Measurements from ENCODE around the gene CMTM7. TPM values are rescaled to one million over a fixed set of nuclear protein-coding genes. Genes with fewer than 3 reads are reported as not detected.

The CMTM7 gene
- total RNA-seq, 1 donor from 2014 or later = 71.4 TPM

DNA sequence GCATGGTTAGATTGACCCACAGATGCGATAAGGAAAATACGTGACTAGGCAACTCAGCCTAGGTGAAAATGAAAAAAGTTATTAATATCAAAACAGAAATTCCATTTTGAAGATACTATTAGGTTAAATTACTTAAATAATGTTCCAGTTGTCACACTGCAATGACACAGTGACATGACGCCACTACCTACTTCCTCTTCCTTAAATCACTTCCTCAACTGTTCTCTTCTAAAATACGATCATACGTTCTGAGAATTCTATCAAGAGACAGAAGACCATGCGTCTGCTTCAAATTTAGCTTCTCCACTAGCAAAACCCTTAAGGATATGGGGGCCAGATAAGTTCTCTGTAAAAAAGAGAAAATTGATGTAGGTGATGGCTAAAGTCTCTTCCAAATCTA lies 92.8 kb downstream of the CMTM7 start:
- DNase-seq (ENCODE audit: low read depth) = no peak
- TF ChIP-seq, protein P1, sequence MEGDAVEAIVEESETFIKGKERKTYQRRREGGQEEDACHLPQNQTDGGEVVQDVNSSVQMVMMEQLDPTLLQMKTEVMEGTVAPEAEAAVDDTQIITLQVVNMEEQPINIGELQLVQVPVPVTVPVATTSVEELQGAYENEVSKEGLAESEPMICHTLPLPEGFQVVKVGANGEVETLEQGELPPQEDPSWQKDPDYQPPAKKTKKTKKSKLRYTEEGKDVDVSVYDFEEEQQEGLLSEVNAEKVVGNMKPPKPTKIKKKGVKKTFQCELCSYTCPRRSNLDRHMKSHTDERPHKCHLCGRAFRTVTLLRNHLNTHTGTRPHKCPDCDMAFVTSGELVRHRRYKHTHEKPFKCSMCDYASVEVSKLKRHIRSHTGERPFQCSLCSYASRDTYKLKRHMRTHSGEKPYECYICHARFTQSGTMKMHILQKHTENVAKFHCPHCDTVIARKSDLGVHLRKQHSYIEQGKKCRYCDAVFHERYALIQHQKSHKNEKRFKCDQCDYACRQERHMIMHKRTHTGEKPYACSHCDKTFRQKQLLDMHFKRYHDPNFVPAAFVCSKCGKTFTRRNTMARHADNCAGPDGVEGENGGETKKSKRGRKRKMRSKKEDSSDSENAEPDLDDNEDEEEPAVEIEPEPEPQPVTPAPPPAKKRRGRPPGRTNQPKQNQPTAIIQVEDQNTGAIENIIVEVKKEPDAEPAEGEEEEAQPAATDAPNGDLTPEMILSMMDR (conservative IDR thresholded peaks at IDR 0.05; ENCODE audit: low read depth, low read length) = no peak

DNA sequence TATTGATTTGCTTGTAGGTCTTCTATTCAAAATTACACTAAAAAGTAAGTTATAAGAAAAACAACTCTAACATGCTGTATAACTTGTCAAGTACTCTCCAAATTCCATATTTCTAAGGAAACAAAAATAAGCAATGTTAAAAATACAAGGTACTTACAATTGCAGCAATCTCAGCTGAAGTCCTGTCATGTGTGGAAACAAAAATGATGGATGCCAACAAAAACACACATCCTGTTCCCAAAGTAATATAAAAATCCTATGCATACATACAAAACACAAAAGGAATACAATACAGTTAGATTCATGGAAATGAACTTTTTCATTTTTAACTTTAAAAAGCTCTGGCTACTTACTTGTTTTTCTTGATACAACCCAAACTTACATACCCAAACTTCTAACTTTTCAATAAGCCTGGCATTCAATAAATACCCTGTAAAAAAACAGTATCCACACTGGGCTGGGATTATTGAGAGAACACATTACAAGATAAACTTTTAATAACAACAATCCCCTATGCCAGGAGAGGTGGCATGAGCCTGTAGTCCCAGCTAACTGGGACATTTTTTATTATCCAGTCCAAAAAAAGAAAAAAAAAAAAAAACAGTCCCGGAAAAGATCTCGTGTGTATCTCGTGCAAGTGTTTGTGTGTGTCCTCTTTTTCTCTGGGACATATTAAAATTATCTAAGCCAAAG lies 96.3 kb downstream of the CMTM7 start:
- TF ChIP-seq, protein P1 (conservative IDR thresholded peaks at IDR 0.05; ENCODE audit: low read depth, low read length) = no peak

More for the DNA sequence above, 92.8 kb downstream of the CMTM7 start:
- no peak overlapping the region for H3K4me3 ChIP-seq (ENCODE audit: low read depth, low read length)

DNA sequence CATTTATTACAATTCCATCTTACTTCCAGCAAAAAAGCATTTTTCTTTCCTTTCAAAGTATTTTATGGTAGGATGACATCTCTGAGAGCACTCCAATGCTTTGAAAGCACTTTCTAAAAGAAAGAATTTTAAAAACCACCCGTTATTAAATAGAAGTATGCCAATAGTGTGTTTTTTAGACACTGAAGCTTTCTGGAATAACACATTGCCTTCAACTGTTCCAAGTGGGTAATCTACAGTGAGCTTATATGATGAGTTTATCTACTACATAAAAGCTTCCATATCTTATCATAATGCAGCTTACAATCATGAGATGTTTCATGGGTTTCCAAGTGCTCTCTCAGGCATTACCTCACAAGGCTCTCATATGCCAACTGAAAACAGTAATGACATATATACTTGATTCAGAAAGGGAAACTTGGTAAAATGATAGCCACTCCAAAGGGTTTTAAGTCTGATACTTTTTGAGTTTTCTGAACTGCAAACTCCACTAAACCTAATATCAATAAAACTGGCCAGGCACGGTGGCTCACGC lies 96.9 kb downstream of the CMTM7 start:
- no peak for DNase-seq (ENCODE audit: low read depth)
- TF ChIP-seq, protein P1 (conservative IDR thresholded peaks at IDR 0.05; ENCODE audit: low read depth, low read length) = no peak
- no peak overlapping the region for H3K4me3 ChIP-seq (ENCODE audit: low read depth, low read length)

More for the DNA sequence above, 96.3 kb downstream of the CMTM7 start:
- DNase-seq (ENCODE audit: low read depth) = no peak
- H3K4me3 ChIP-seq (ENCODE audit: low read depth, low read length) = no peak overlapping the region

DNA sequence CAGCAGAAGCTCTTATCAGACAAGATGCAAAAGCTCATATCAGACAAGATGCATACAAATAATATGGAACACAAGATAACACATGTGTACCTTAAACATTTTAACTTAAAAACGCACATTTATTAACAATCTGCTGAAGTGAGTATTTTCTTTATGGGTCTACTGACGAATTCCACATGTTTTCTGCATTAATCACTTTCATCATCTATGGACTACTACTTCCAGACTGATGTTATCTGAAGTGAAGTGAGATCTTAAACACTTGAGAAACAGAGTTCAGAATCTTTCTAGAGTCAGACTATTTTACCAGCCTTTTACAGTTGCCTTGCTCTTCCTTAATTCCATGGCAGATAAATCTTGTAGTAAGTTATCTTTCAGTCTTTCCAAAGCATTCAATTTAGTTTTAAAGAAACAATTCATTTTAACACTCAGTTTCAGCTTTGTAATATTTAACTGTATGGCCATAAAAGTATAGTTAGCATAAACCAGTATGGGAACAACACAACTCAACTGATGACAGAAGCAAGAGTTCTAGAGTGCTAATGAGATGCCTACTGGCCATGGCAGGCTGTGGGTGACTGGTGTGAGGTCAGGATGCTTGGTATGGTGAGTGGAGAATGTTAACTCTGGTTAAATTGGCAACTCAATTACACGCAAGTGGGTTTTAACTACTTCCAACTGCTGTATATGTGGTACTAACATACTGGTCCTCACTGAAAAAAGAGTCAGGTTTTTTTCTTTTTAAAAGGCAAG lies 101.2 kb downstream of the CMTM7 start:
- TF ChIP-seq, protein P1 (conservative IDR thresholded peaks at IDR 0.05; ENCODE audit: low read depth, low read length) = no peak
- H3K4me3 ChIP-seq (ENCODE audit: low read depth, low read length) = no peak overlapping the region
- no peak for DNase-seq (ENCODE audit: low read depth)

DNA sequence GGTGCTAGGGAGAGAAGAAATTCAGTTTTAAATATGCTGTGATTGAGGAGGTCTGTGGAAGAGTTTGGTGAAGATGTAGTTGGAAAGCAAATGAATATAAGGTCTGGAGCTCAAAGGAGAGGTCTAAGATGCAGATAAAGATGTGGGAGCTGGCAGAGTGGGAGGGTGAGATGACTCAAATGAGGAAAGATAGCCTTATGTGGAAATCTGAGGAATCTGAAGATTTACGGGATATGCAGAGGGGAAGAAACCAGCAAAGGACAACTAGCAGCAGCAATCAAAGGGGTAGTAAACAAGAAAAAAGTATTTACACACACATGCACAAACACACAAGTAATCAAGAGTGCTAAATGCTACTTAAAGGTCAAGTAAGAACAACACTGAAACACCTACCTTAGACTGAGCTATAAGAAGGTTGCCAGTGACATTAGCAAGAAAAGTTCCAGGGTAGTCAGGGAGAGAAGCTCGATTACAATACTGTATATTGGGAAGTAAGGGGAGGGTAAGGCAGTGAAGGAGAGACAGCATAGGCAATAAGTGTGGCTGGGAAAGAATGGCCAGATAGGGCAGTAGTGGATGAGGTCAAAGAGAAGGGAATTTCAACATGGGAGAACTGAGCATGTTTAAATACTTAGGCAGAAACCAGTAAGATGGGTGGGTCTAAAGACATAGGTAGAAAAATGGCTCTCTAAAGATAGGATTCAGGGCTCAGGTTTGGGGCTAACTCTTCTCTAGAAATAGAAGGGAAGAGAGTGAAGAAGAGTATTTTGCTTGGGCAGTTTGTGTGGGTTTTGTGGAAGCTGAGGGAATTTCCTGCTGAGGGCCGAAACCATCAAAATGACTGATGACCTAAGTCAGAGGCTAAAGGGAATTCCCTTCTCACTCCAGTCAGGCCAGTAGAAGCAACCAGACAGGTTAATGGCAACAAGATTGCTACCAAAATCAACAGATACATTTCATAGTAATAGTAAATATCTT lies 102.1 kb downstream of the CMTM7 start:
- no peak overlapping the region for H3K4me3 ChIP-seq (ENCODE audit: low read depth, low read length)
- TF ChIP-seq, protein P1 (conservative IDR thresholded peaks at IDR 0.05; ENCODE audit: low read depth, low read length) = no peak
- DNase-seq (ENCODE audit: low read depth) = no peak

DNA sequence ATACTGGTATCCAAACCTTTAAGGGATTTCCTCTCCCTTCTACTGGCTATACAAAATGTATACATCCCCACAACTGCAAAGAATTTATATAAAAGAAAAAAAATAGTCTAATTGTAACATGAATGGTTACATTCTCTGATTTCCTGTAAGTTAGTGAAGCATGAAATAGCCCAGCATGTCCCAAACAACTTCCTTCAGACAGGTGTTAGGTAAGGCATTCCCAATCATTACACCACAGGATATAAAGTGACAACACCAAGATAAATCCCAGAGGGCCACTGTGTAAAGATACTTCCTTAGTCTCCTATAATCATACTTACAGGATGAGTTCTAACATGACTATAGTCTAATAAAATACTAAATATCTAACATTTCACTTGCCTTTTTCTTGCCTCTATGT lies 103.4 kb downstream of the CMTM7 start:
- no peak for DNase-seq (ENCODE audit: low read depth)
- TF ChIP-seq, protein P1 (conservative IDR thresholded peaks at IDR 0.05; ENCODE audit: low read depth, low read length) = no peak
- no peak overlapping the region for H3K4me3 ChIP-seq (ENCODE audit: low read depth, low read length)

Measured in epithelial cell of proximal tubule (primary cell).